ENCODE measurements around the gene STARD10.

STARD10 gene

GRCh38 chr11:72741849-72742512, 51.9 kb downstream of the STARD10 start:
- DNase-seq, result no peak

GRCh38 chr11:72741429-72741833, 52.4 kb downstream of the STARD10 start:
- DNase-seq, result no peak

- DNase-seq, result no peak
Observed at GRCh38 chr11:72740562-72741428, 53.1 kb downstream of the STARD10 start.

- DNase-seq, result no peak
Observed at GRCh38 chr11:72740060-72740424, 53.8 kb downstream of the STARD10 start.

- DNase-seq, result no peak
Observed at GRCh38 chr11:72739240-72740059, 54.4 kb downstream of the STARD10 start.

- DNase-seq, result no peak
Observed at GRCh38 chr11:72738199-72739141, 55.4 kb downstream of the STARD10 start.

GRCh38 chr11:72737336-72737735, 56.5 kb downstream of the STARD10 start:
- DNase-seq, result no peak

- DNase-seq, result peak; percentile 37
Observed at GRCh38 chr11:72736452-72737069, 57.3 kb downstream of the STARD10 start.

GRCh38 chr11:72735495-72736027, 58.3 kb downstream of the STARD10 start:
- no peak for DNase-seq

- no peak for DNase-seq
Observed at GRCh38 chr11:72732329-72732728, 61.5 kb downstream of the STARD10 start.

GRCh38 chr11:72730737-72731136, 63.1 kb downstream of the STARD10 start:
- DNase-seq, result no peak

- no peak for DNase-seq
Observed at GRCh38 chr11:72730243-72730642, 63.6 kb downstream of the STARD10 start.

- DNase-seq, result no peak
Observed at GRCh38 chr11:72727521-72727920, 66.3 kb downstream of the STARD10 start.

GRCh38 chr11:72726266-72727220, 67.3 kb downstream of the STARD10 start:
- DNase-seq, result no peak

GRCh38 chr11:72725724-72726028, 68.2 kb downstream of the STARD10 start:
- no peak for DNase-seq

- peak; percentile 70 for DNase-seq
Observed at GRCh38 chr11:72724851-72725723, 68.8 kb downstream of the STARD10 start.

GRCh38 chr11:72724021-72724551, 69.8 kb downstream of the STARD10 start:
- no peak for DNase-seq

- no peak for DNase-seq
Observed at GRCh38 chr11:72723508-72723907, 70.3 kb downstream of the STARD10 start.

All from stimulated activated naive CD4-positive, alpha-beta T cell treated with Interleukin-2 at 50 U/mL for 16 hours (primary cell).